Measurements from ENCODE around the gene PIK3R1.

DNA sequence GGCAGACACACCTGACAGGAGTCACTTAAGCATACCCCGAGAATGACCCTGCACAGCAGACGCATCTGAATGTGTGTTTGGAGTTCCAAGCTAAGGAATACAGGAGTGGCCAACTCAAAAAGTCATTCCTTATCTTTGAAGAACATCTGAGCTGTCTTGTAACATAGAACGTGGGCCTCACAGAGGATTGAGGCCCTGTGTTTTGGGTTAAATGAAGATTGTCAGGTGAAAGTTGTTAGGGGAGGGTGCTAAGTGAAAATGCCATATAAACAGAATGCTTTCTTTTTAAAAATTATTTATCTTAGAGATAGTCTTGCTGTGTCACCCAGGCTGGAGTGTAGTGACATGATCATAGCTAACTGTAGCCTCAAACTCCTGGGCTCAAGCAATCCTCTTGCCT is 100.9 kb downstream of the PIK3R1 start:
- TF ChIP-seq, protein P1, sequence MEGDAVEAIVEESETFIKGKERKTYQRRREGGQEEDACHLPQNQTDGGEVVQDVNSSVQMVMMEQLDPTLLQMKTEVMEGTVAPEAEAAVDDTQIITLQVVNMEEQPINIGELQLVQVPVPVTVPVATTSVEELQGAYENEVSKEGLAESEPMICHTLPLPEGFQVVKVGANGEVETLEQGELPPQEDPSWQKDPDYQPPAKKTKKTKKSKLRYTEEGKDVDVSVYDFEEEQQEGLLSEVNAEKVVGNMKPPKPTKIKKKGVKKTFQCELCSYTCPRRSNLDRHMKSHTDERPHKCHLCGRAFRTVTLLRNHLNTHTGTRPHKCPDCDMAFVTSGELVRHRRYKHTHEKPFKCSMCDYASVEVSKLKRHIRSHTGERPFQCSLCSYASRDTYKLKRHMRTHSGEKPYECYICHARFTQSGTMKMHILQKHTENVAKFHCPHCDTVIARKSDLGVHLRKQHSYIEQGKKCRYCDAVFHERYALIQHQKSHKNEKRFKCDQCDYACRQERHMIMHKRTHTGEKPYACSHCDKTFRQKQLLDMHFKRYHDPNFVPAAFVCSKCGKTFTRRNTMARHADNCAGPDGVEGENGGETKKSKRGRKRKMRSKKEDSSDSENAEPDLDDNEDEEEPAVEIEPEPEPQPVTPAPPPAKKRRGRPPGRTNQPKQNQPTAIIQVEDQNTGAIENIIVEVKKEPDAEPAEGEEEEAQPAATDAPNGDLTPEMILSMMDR (IDR thresholded peaks at IDR 0.05): no peak
- TF ChIP-seq POLR2A (IDR thresholded peaks at IDR 0.05): no peak

Data from body of pancreas (tissue), 4 donors.